Liver (tissue), 3 donors: ENCODE measurements around the gene OLFM4.

Source experiments
- FOXA1 ChIP-seq: IDR thresholded peaks from 2 replicates; pipeline ENCODE4 v1.6.1; 2016; ENCODE audit warnings: antibody characterized with exemption
- HNF4G ChIP-seq: IDR thresholded peaks from 2 replicates; pipeline ENCODE4 v1.6.1; 2016; ENCODE audit warnings: antibody characterized with exemption
- JUND ChIP-seq, 2 donors: IDR thresholded peaks; 2 replicates each; pipeline ENCODE4 v1.6.1; 2016; ENCODE audit warnings: antibody characterized with exemption in 2 of 2
- NR2F2 ChIP-seq: IDR thresholded peaks from 2 replicates; pipeline ENCODE4 v1.6.1; 2016; ENCODE audit warnings: antibody characterized with exemption
- RAD21 ChIP-seq, 2 donors: IDR thresholded peaks; 2 replicates each; pipeline ENCODE4 v1.6.1; 2016; ENCODE audit warnings: antibody characterized with exemption in 2 of 2, mild to moderate bottlenecking in 2 of 2
- SP1 ChIP-seq: IDR thresholded peaks from 2 replicates; pipeline ENCODE4 v1.6.1; 2018; ENCODE audit warnings: antibody characterized with exemption, mild to moderate bottlenecking
- TAF1 ChIP-seq: conservative IDR thresholded peaks from 2 replicates; pipeline ENCODE4 v1.6.1; 2016; ENCODE audit warnings: antibody characterized with exemption, mild to moderate bottlenecking
- TF ChIP-seq, protein P1 (sequence below): fragments of 150-350 bp; IDR thresholded peaks from 2 replicates; pipeline ENCODE4 v1.5.1; 2017; ENCODE audit warnings: improper control_type of control experiment, low read depth, low read length; ENCODE audit not compliant: missing input control
- TF ChIP-seq, protein P2 (sequence below): IDR thresholded peaks from 2 replicates; pipeline ENCODE4 v1.6.1; 2016; ENCODE audit warnings: antibody characterized with exemption
- TF ChIP-seq, protein P3 (sequence below): IDR thresholded peaks from 2 replicates; pipeline ENCODE4 v1.6.1; 2016; ENCODE audit warnings: antibody characterized with exemption, mild to moderate bottlenecking
- TF ChIP-seq, protein P4 (sequence below): IDR thresholded peaks from 2 replicates; pipeline ENCODE4 v1.6.1; 2016; ENCODE audit warnings: antibody characterized with exemption
- donor health status: healthy.
- donor health status: healthy.

GRCh38 chr13:53045189-53045588, 16.6 kb downstream of the OLFM4 start:
- TF ChIP-seq, protein P1, sequence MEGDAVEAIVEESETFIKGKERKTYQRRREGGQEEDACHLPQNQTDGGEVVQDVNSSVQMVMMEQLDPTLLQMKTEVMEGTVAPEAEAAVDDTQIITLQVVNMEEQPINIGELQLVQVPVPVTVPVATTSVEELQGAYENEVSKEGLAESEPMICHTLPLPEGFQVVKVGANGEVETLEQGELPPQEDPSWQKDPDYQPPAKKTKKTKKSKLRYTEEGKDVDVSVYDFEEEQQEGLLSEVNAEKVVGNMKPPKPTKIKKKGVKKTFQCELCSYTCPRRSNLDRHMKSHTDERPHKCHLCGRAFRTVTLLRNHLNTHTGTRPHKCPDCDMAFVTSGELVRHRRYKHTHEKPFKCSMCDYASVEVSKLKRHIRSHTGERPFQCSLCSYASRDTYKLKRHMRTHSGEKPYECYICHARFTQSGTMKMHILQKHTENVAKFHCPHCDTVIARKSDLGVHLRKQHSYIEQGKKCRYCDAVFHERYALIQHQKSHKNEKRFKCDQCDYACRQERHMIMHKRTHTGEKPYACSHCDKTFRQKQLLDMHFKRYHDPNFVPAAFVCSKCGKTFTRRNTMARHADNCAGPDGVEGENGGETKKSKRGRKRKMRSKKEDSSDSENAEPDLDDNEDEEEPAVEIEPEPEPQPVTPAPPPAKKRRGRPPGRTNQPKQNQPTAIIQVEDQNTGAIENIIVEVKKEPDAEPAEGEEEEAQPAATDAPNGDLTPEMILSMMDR = no peak
- TF ChIP-seq TAF1 = no peak
- TF ChIP-seq, protein P2, sequence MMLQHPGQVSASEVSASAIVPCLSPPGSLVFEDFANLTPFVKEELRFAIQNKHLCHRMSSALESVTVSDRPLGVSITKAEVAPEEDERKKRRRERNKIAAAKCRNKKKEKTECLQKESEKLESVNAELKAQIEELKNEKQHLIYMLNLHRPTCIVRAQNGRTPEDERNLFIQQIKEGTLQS = no peak
- TF ChIP-seq RAD21 (IDR thresholded peaks at IDR 0.05) = no peak
- TF ChIP-seq, protein P3, sequence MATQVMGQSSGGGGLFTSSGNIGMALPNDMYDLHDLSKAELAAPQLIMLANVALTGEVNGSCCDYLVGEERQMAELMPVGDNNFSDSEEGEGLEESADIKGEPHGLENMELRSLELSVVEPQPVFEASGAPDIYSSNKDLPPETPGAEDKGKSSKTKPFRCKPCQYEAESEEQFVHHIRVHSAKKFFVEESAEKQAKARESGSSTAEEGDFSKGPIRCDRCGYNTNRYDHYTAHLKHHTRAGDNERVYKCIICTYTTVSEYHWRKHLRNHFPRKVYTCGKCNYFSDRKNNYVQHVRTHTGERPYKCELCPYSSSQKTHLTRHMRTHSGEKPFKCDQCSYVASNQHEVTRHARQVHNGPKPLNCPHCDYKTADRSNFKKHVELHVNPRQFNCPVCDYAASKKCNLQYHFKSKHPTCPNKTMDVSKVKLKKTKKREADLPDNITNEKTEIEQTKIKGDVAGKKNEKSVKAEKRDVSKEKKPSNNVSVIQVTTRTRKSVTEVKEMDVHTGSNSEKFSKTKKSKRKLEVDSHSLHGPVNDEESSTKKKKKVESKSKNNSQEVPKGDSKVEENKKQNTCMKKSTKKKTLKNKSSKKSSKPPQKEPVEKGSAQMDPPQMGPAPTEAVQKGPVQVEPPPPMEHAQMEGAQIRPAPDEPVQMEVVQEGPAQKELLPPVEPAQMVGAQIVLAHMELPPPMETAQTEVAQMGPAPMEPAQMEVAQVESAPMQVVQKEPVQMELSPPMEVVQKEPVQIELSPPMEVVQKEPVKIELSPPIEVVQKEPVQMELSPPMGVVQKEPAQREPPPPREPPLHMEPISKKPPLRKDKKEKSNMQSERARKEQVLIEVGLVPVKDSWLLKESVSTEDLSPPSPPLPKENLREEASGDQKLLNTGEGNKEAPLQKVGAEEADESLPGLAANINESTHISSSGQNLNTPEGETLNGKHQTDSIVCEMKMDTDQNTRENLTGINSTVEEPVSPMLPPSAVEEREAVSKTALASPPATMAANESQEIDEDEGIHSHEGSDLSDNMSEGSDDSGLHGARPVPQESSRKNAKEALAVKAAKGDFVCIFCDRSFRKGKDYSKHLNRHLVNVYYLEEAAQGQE = no peak
- no peak for TF ChIP-seq JUND (IDR thresholded peaks at IDR 0.05)
- TF ChIP-seq, protein P4, sequence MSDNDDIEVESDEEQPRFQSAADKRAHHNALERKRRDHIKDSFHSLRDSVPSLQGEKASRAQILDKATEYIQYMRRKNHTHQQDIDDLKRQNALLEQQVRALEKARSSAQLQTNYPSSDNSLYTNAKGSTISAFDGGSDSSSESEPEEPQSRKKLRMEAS = no peak
- no peak for TF ChIP-seq FOXA1
- no peak for TF ChIP-seq HNF4G
- no peak for TF ChIP-seq NR2F2
- no peak for TF ChIP-seq SP1
